GM12878 (cell line): Measurements from ENCODE around the gene KRTAP22-1. TPM values are rescaled to one million over a fixed set of nuclear protein-coding genes. Genes with fewer than 3 reads are reported as not detected.

ENCODE experiments used
- ATAC-seq: fragments of 200-7000 bp; cut with Tn5 transposase; 3 replicates; pipeline ENCODE4 v1.9.1; 2020; ENCODE audit warnings: mild to moderate bottlenecking, moderate library complexity
- BruUV-seq: library from RNA; stranded (reverse); fragments of 400-500 nt; replicated peaks from 2 replicates; lab custom pipeline; 2021; lab: Mats Ljungman, UMichigan
- CTCF ChIA-PET: fragments of 300-600 bp; sonication (Branson Sonifier 250); formaldehyde crosslinking; extraction: SDS; loops from one replicate; lab custom pipeline; 2021; ENCODE audit warnings: inconsistent platforms; lab: Yijun Ruan, JAX
- POLR2A ChIA-PET: fragments of 350-600 bp; formaldehyde crosslinking; extraction: SDS; loops from one replicate; lab custom pipeline; 2021; ENCODE audit warnings: inconsistent platforms; lab: Charles Lee
- RAD21 ChIA-PET: fragments of 300-600 bp; sonication (Branson Sonifier 250); formaldehyde crosslinking; loops from one replicate; lab custom pipeline; 2023; ENCODE audit warnings: antibody characterized with exemption; ENCODE audit not compliant: unreplicated experiment; lab: Charles Lee
- SMC1A ChIA-PET: fragments of 300-600 bp; sonication (Branson Sonifier 250); formaldehyde crosslinking; loops from one replicate; lab custom pipeline; 2023; ENCODE audit not compliant: unreplicated experiment, uncharacterized antibody; lab: Charles Lee
- DNase-seq: peaks from one replicate; pipeline ENCODE4 v3.0.0-alpha.2; 2011; ENCODE audit warnings: low read depth, low spot score
- FAIRE-seq: peaks from 3 replicates; lab custom pipeline; 2011; peaks lifted over from hg19 to GRCh38; lab: Jason Lieb, UNC
- H2AFZ ChIP-seq: 2 replicates; pipeline ENCODE4 v1.6.0; 2011; ENCODE audit warnings: low read depth, low read length, control low read depth; ENCODE audit not compliant: control insufficient read depth
- H3K27ac ChIP-seq: 2 replicates; pipeline ENCODE4 v1.5.1; 2011; ENCODE audit warnings: control low read depth; ENCODE audit not compliant: control insufficient read depth, insufficient read depth
- H3K27me3 ChIP-seq, 2 experiments: replicated peaks in 1 of 2; 2 replicates each; pipeline versions ENCODE4 v1.6.0 to v1.6.1; 2011; ENCODE audit warnings: low read length in 1 of 2; ENCODE audit not compliant: control insufficient read depth in 2 of 2, insufficient read depth in 2 of 2
- H3K36me3 ChIP-seq, 2 experiments: 2 replicates each; pipeline ENCODE4 v1.5.1; 2011; ENCODE audit warnings: low read length in 1 of 2; ENCODE audit not compliant: control insufficient read depth in 2 of 2, insufficient read depth in 2 of 2
- H3K4me1 ChIP-seq: 2 replicates; pipeline ENCODE4 v1.6.1; 2011; ENCODE audit warnings: mild to moderate bottlenecking, low read length, moderate library complexity, mixed read lengths; ENCODE audit not compliant: control insufficient read depth, insufficient read depth
- H3K4me2 ChIP-seq: 2 replicates; pipeline ENCODE4 v1.6.0; 2011; ENCODE audit warnings: control low read depth; ENCODE audit not compliant: control insufficient read depth, insufficient read depth
- H3K4me3 ChIP-seq: fragments of 200-600 bp; sonication (generic); 2 replicates; pipeline ENCODE4 v1.5.1; 2016
- H3K79me2 ChIP-seq: 2 replicates; pipeline ENCODE4 v1.6.0; 2011; ENCODE audit warnings: low read length; ENCODE audit not compliant: control insufficient read depth, insufficient read depth
- H3K9ac ChIP-seq: 2 replicates; pipeline ENCODE4 v1.8.0; 2011; ENCODE audit warnings: low read length, control low read depth, mixed read lengths; ENCODE audit not compliant: control insufficient read depth, insufficient read depth
- H3K9me3 ChIP-seq: replicated peaks from 3 replicates; pipeline ENCODE4 v1.5.1; 2011; ENCODE audit warnings: mild to moderate bottlenecking, low read length; ENCODE audit not compliant: control insufficient read depth, insufficient read depth
- H4K20me1 ChIP-seq: 2 replicates; pipeline ENCODE4 v1.6.0; 2011; ENCODE audit not compliant: control insufficient read depth, insufficient read depth
- FOS ChIP-seq: IDR thresholded peaks from 3 replicates; pipeline ENCODE4 v1.6.1; 2011; ENCODE audit warnings: borderline replicate concordance; ENCODE audit not compliant: insufficient read length; ENCODE audit errors: extremely low read depth
- HDGF ChIP-seq: fragments of 450-650 bp; IDR thresholded peaks from 2 replicates; pipeline ENCODE4 v1.6.1; 2016; ENCODE audit warnings: antibody characterized with exemption
- KLF5 ChIP-seq: fragments of 450-650 bp; IDR thresholded peaks from 2 replicates; pipeline ENCODE4 v1.6.1; 2014; ENCODE audit warnings: mild to moderate bottlenecking; ENCODE audit not compliant: partially characterized antibody
- MYC ChIP-seq: IDR thresholded peaks from 2 replicates; pipeline ENCODE4 v1.6.1; 2011; ENCODE audit warnings: mild to moderate bottlenecking, low read length, moderate library complexity, inconsistent platforms; ENCODE audit not compliant: insufficient read depth, insufficient replicate concordance, insufficient read length, severe bottlenecking
- PML ChIP-seq: IDR thresholded peaks from 2 replicates; pipeline ENCODE4 v1.6.1; 2012; ENCODE audit warnings: low read length, inconsistent platforms
- POLR2A ChIP-seq: IDR thresholded peaks from 2 replicates; pipeline ENCODE4 v1.6.1; 2011; ENCODE audit warnings: low read depth, mild to moderate bottlenecking, low read length
- SP1 ChIP-seq: IDR thresholded peaks from one replicate; pipeline ENCODE4 v1.6.1; 2011; ENCODE audit warnings: low read depth, low read length
- ZZZ3 ChIP-seq: IDR thresholded peaks from 2 replicates; pipeline ENCODE4 v1.6.1; 2011; ENCODE audit warnings: low read depth; ENCODE audit not compliant: control insufficient read depth, insufficient read length
- WGBS: methylation state at CpG from one replicate; pipeline ENCODE4 v1.1.6; 2016; ENCODE audit warnings: low lambda C conversion rate; ENCODE audit not compliant: insufficient replicate concordance, insufficient coverage; ENCODE audit errors: missing lambda C conversion rate; 5-methylcytosine and 5-hydroxymethylcytosine counted together
- in situ Hi-C: fragments of 300-500 bp; cut with MboI; formaldehyde crosslinking; loops from 9 replicates; pipeline ENCODE4 v1.14.3; 2018; ENCODE audit warnings: mixed read lengths
- intact Hi-C: fragments of 100-400 bp; cut with micrococcal nuclease; formaldehyde crosslinking; loops from one replicate; pipeline ENCODE4 v1.14.2; 2022; ENCODE audit not compliant: unreplicated experiment
- polyA plus RNA-seq, 11 experiments: library from polyadenylated mRNA; depleted of rRNA in 4 of 11; unstranded in 6 of 11; stranded (reverse) in 5 of 11; fragments of >200 nt; fragmentation: Nextera tagmentation in 4 of 11; fragmentation: Illumina TruSeq in 1 of 11; extraction: Ambion mirVana in 4 of 11; extraction: Trizol in 1 of 11; gene quantifications; 1 replicate in 1 of 11; 2 replicates in 10 of 11; pipeline versions ENCODE4 v1.2.1 to v1.2.3, GENCODE V29; 2011 to 2016; ENCODE audit warnings: inconsistent platforms in 2 of 11, missing spikeins in 2 of 11, low read depth in 1 of 11
- total RNA-seq, 4 experiments: library from RNA; depleted of rRNA in 3 of 4; stranded (reverse); fragments of >200 nt in 3 of 4; fragmentation: Illumina TruSeq in 1 of 4; extraction: Trizol in 1 of 4; gene quantifications; 2 replicates each; pipeline versions ENCODE4 v1.2.1 to v1.2.3, GENCODE V29; 2013 to 2021
- TF ChIP-seq, protein P1 (sequence below): IDR thresholded peaks from 2 replicates; pipeline ENCODE4 v1.6.1; 2012; ENCODE audit warnings: low read length, inconsistent platforms

The KRTAP22-1 gene
- total and polyA plus RNA-seq, 10 of the 15 experiments (the other 5 are each of a cell fraction or from before 2014, with no cell fraction given): not detected

DNA sequence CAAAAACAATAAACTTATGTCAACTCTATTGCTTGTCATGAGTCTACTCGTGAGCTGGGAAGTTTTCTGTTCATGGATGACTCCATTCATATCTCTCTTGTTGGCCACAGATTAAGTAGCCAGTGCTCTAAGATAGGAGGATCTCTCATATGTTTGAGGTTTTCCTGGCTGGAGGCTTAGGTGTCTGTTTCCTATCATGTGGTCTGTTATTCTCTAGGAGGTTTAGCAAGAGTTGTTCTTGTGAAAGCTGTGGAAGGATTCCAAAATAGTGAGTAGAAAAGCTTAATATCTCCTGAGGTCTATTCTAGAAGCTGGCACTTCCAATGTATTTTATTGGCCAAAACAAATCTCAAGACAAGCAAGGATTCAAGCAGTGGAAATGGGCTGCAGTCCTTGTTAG is 28.3 kb downstream of the KRTAP22-1 start:
- CTCF ChIA-PET: no interaction called here
- Histone ChIP-seq H3K27me3 (no peaks in the 10 kb centered on the region), H3K4me2 (no peak overlapping the region), H3K4me1 (no peaks in the 10 kb centered on the region), H3K9ac (no peak overlapping the region), H2AFZ (no peak overlapping the region), H3K79me2 (no peaks in the 10 kb centered on the region), H3K36me3 (no peaks in the 10 kb centered on the region), H3K27ac (no peak overlapping the region), H3K4me3 (no peak overlapping the region), H4K20me1 (no peaks in the 10 kb centered on the region), H3K9me3 (no peaks in the 10 kb centered on the region; the same call in 2 of the 3 replicates)
- POLR2A ChIA-PET: no interaction called here
- FAIRE-seq: no peak
- in situ Hi-C loops: no loop called here
- TF ChIP-seq PML (no peak), FOS (no peak), MYC (no peak), HDGF (no peak), KLF5 (no peak), SP1 (no peak), ZZZ3 (no peak), POLR2A (no peak)
- TF ChIP-seq, protein P1, sequence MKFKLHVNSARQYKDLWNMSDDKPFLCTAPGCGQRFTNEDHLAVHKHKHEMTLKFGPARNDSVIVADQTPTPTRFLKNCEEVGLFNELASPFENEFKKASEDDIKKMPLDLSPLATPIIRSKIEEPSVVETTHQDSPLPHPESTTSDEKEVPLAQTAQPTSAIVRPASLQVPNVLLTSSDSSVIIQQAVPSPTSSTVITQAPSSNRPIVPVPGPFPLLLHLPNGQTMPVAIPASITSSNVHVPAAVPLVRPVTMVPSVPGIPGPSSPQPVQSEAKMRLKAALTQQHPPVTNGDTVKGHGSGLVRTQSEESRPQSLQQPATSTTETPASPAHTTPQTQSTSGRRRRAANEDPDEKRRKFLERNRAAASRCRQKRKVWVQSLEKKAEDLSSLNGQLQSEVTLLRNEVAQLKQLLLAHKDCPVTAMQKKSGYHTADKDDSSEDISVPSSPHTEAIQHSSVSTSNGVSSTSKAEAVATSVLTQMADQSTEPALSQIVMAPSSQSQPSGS: no peak
- no TSS peak for BruUV-seq
- ATAC-seq: no peak
- WGBS: 0% methylated on average over 1 of the region's 1 CpG
- SMC1A ChIA-PET: interaction anchor here (0.6 kb wide), 1 partner anchor 660 kb away, joined by 3 read pairs; no protein-coding TSS in a partner anchor
- intact Hi-C loops: no loop called here
- RAD21 ChIA-PET: no interaction called here
- no peak for DNase-seq
